Keratinocyte (primary cell): ENCODE measurements around the gene DMPK. TPM values are rescaled to one million over a fixed set of nuclear protein-coding genes. Genes with fewer than 3 reads are reported as not detected.

Experiments used
- DNase-seq: peaks from one replicate; pipeline ENCODE4 v3.0.0-alpha.2; 2011; ENCODE audit warnings: low read depth, missing footprints, low spot score
- FAIRE-seq: peaks from 2 replicates; lab custom pipeline; 2011; peaks lifted over from hg19 to GRCh38; lab: Jason Lieb, UNC
- H2AFZ ChIP-seq: 2 replicates; pipeline ENCODE4 v1.6.0; 2012; ENCODE audit warnings: low read length, control low read depth, inconsistent platforms; ENCODE audit not compliant: control insufficient read depth
- H3K27ac ChIP-seq: 2 replicates; pipeline ENCODE4 v1.5.1; 2011; ENCODE audit warnings: low read length; ENCODE audit not compliant: control insufficient read depth, insufficient read depth
- H3K27me3 ChIP-seq: 3 replicates; pipeline ENCODE4 v1.6.0; 2011; ENCODE audit warnings: low read length; ENCODE audit not compliant: control insufficient read depth, insufficient read depth; ENCODE audit errors: extremely low read depth
- H3K36me3 ChIP-seq, 2 experiments: 2 replicates in 1 of 2; 3 replicates in 1 of 2; pipeline ENCODE4 v1.5.1; 2011; ENCODE audit warnings: low read length in 2 of 2, mild to moderate bottlenecking in 1 of 2; ENCODE audit not compliant: control insufficient read depth in 2 of 2, insufficient read depth in 2 of 2; ENCODE audit errors: extremely low read depth in 1 of 2
- H3K4me1 ChIP-seq: 3 replicates; pipeline ENCODE4 v1.5.1; 2011; ENCODE audit warnings: low read length; ENCODE audit not compliant: control insufficient read depth, insufficient read depth; ENCODE audit errors: extremely low read depth
- H3K4me2 ChIP-seq: 3 replicates; pipeline ENCODE4 v1.6.0; 2011; ENCODE audit warnings: low read depth, low read length; ENCODE audit not compliant: control insufficient read depth, insufficient read depth; ENCODE audit errors: extremely low read depth
- H3K4me3 ChIP-seq, 3 experiments: fragments of 200-600 bp in 1 of 3; sonication (generic) in 1 of 3; 2 replicates in 2 of 3; 3 replicates in 1 of 3; pipeline ENCODE4 v1.5.1; 2011 to 2016; ENCODE audit warnings: low read length in 3 of 3, mild to moderate bottlenecking in 3 of 3, control low read depth in 2 of 3, inconsistent platforms in 1 of 3, low read depth in 1 of 3, mixed read lengths in 1 of 3, mixed run types in 1 of 3, moderate library complexity in 1 of 3; ENCODE audit not compliant: control insufficient read depth in 2 of 3, insufficient read depth in 2 of 3; ENCODE audit errors: extremely low read depth in 1 of 3
- H3K79me2 ChIP-seq: 2 replicates; pipeline ENCODE4 v1.6.0; 2012; ENCODE audit warnings: low read length; ENCODE audit not compliant: control insufficient read depth, insufficient read depth
- H3K9ac ChIP-seq: 3 replicates; pipeline ENCODE4 v1.6.0; 2011; ENCODE audit warnings: low read length; ENCODE audit not compliant: control insufficient read depth, insufficient read depth; ENCODE audit errors: extremely low read depth
- H3K9me1 ChIP-seq: 3 replicates; pipeline ENCODE4 v1.6.0; 2011; ENCODE audit warnings: low read length; ENCODE audit not compliant: control insufficient read depth, insufficient read depth; ENCODE audit errors: extremely low read depth
- H3K9me3 ChIP-seq: 2 replicates; pipeline ENCODE4 v1.5.1; 2012; ENCODE audit warnings: low read depth, low read length; ENCODE audit not compliant: control insufficient read depth
- H4K20me1 ChIP-seq: 3 replicates; pipeline ENCODE4 v1.6.0; 2011; ENCODE audit warnings: low read length; ENCODE audit not compliant: control insufficient read depth, insufficient read depth; ENCODE audit errors: extremely low read depth
- CTCF ChIP-seq, 3 experiments: IDR thresholded peaks in 1 of 3; conservative IDR thresholded peaks in 1 of 3; optimal IDR thresholded peaks in 1 of 3; 2 replicates in 2 of 3; 3 replicates in 1 of 3; pipeline versions ENCODE3 to v1.5.1; 2011; ENCODE audit warnings: low read length in 3 of 3, mild to moderate bottlenecking in 3 of 3, moderate library complexity in 2 of 3, control low read depth in 1 of 3, inconsistent platforms in 1 of 3; ENCODE audit not compliant: insufficient read depth in 2 of 3; ENCODE audit errors: extremely low read depth in 1 of 3
- EZH2 ChIP-seq: IDR thresholded peaks from one replicate; pipeline ENCODE4 v1.6.1; 2012; ENCODE audit warnings: inconsistent platforms, mild to moderate bottlenecking, low read length, moderate library complexity
- dilution Hi-C: fragments of 300-500 bp; cut with MboI; formaldehyde crosslinking; loops from one replicate; pipeline ENCODE4 v1.7.0; 2020; ENCODE audit warnings: low sequenced_read_pairs; ENCODE audit not compliant: extremely low pct_ligation_motif_present
- polyA plus RNA-seq, 5 experiments: library from polyadenylated mRNA; depleted of rRNA in 3 of 5; stranded (reverse) in 3 of 5; stranded (forward) in 1 of 5; unstranded in 1 of 5; fragments of >200 nt; gene quantifications; 1 replicate in 1 of 5; 2 replicates in 3 of 5; 3 replicates in 1 of 5; pipeline versions ENCODE4 v1.2.1 to v1.2.3, GENCODE V29; 2011 to 2012; ENCODE audit warnings: missing spikeins in 2 of 5, low read depth in 1 of 5, low replicate concordance in 1 of 5

Gene DMPK
- polyA plus RNA-seq, 1 donor (not counting 4 experiments of a cell fraction or from before 2014, with no cell fraction given) = 7.0 TPM

- DNase-seq = no peak
- dilution Hi-C loops = no loop called here
- TF ChIP-seq CTCF (optimal IDR thresholded peaks at IDR 0.05 in 1 of 3, IDR thresholded peaks at IDR 0.05 in 1 of 3, conservative IDR thresholded peaks at IDR 0.05 in 1 of 3; ENCODE audit: extremely low read depth in 1 of 3, insufficient read depth in 2 of 3, low read length in 3 of 3) (no peak), EZH2 (no peak)
Measured at GRCh38 chr19:45822716-45823115, 40.4 kb upstream of the DMPK start.

GRCh38 chr19:45821570-45821969, 39.3 kb upstream of the DMPK start:
- DNase-seq (no peak), FAIRE-seq (no peak)
- peaks cover 17% of the 10 kb centered on the region for H3K4me1 ChIP-seq
- no peak overlapping the region for H3K4me3 ChIP-seq
- H3K9me1 ChIP-seq = peaks cover 3% of the 10 kb centered on the region
- no peak overlapping the region for H3K4me2 ChIP-seq
- no peak overlapping the region for H3K9ac ChIP-seq
- H2AFZ ChIP-seq = no peak overlapping the region
- peaks cover 2% of the 10 kb centered on the region for H4K20me1 ChIP-seq
- H3K27me3 ChIP-seq = no peaks in the 10 kb centered on the region
- TF ChIP-seq CTCF (optimal IDR thresholded peaks at IDR 0.05 in 1 of 3, IDR thresholded peaks at IDR 0.05 in 1 of 3, conservative IDR thresholded peaks at IDR 0.05 in 1 of 3; ENCODE audit: extremely low read depth in 1 of 3, insufficient read depth in 2 of 3, low read length in 3 of 3) (no peak), EZH2 (no peak)
- dilution Hi-C loops = no loop called here
- H3K9me3 ChIP-seq = no peaks in the 10 kb centered on the region
- no peak overlapping the region for H3K27ac ChIP-seq
- H3K36me3 ChIP-seq = peaks cover 18 to 25% of the 10 kb centered on the region in 2 experiments
- no peaks in the 10 kb centered on the region for H3K79me2 ChIP-seq

More at GRCh38 chr19:45822716-45823115, 40.4 kb upstream of the DMPK start:
- peaks cover 24 to 33% of the 10 kb centered on the region in 2 experiments for H3K36me3 ChIP-seq
- H4K20me1 ChIP-seq = no peaks in the 10 kb centered on the region
- H3K27ac ChIP-seq = no peak overlapping the region
- H3K9me1 ChIP-seq = peaks cover 3% of the 10 kb centered on the region
- no peaks in the 10 kb centered on the region for H3K9me3 ChIP-seq
- no peak overlapping the region for H2AFZ ChIP-seq
- no peak overlapping the region for H3K4me3 ChIP-seq
- H3K27me3 ChIP-seq = no peaks in the 10 kb centered on the region
- H3K4me1 ChIP-seq = peaks cover 13% of the 10 kb centered on the region
- no peak for FAIRE-seq
- no peak overlapping the region for H3K4me2 ChIP-seq
- no peaks in the 10 kb centered on the region for H3K79me2 ChIP-seq
- H3K9ac ChIP-seq = no peak overlapping the region
